HepG2 (cell line): ENCODE data around the gene IQCE. TPM values are rescaled to one million over a fixed set of nuclear protein-coding genes. Genes with fewer than 3 reads are reported as not detected.
A peak's percentile ranks its signal among the peaks of the same experiment; 100 is the strongest.

ENCODE experiments used
- AGO1 ChIP-seq: fragments of 200-400 bp; formaldehyde crosslinking; IDR thresholded peaks from 2 replicates; pipeline ENCODE4 v1.6.1; 2017; ENCODE audit warnings: mild to moderate bottlenecking, low read depth, low read length, moderate library complexity; ENCODE audit not compliant: poor library complexity, severe bottlenecking
- ELF4 ChIP-seq: sonication (generic); formaldehyde crosslinking; IDR thresholded peaks from 2 replicates; pipeline ENCODE4 v1.5.0; 2020; ENCODE audit warnings: missing genetic modification reagents, mild to moderate bottlenecking, moderate library complexity, borderline replicate concordance
- ESRRA ChIP-seq: sonication (generic); formaldehyde crosslinking; IDR thresholded peaks from 2 replicates; pipeline ENCODE4 v1.5.1; 2020; ENCODE audit warnings: mild to moderate bottlenecking, low read depth, missing genetic modification reagents
- FOXM1 ChIP-seq: sonication (generic); formaldehyde crosslinking; IDR thresholded peaks from 2 replicates; pipeline ENCODE4 v1.5.0; 2020; ENCODE audit warnings: missing genetic modification reagents
- GATAD1 ChIP-seq: IDR thresholded peaks from 2 replicates; pipeline ENCODE4 v1.6.1; 2016; ENCODE audit warnings: missing genetic modification reagents, missing compliant biosample characterization
- HMGA1 ChIP-seq: sonication (generic); formaldehyde crosslinking; conservative IDR thresholded peaks from 2 replicates; pipeline ENCODE4 v1.4.0; 2020; ENCODE audit warnings: missing genetic modification reagents
- HOXA5 ChIP-seq: sonication (generic); formaldehyde crosslinking; IDR thresholded peaks from 2 replicates; pipeline ENCODE4 v1.4.0; 2020; ENCODE audit warnings: missing genetic modification reagents
- KAT8 ChIP-seq: IDR thresholded peaks from 2 replicates; pipeline ENCODE4 v1.6.1; 2016; ENCODE audit warnings: missing genetic modification reagents, missing compliant biosample characterization
- KDM5B ChIP-seq: sonication (generic); formaldehyde crosslinking; IDR thresholded peaks from 2 replicates; pipeline ENCODE4 v1.4.0; 2020; ENCODE audit warnings: missing genetic modification reagents, mild to moderate bottlenecking, borderline replicate concordance
- MBD4 ChIP-seq: IDR thresholded peaks from 2 replicates; pipeline ENCODE4 v1.6.1; 2012; ENCODE audit warnings: low read length, inconsistent platforms, borderline replicate concordance
- MZF1 ChIP-seq: sonication (generic); formaldehyde crosslinking; IDR thresholded peaks from 2 replicates; pipeline ENCODE4 v1.8.1; 2023; ENCODE audit warnings: mild to moderate bottlenecking, missing genetic modification reagents, borderline replicate concordance
- PLRG1 ChIP-seq: fragments of 450-650 bp; conservative IDR thresholded peaks from 2 replicates; pipeline ENCODE4 v1.6.1; 2016
- TP53 ChIP-seq: sonication (generic); formaldehyde crosslinking; conservative IDR thresholded peaks from 2 replicates; pipeline ENCODE4 v1.4.0; 2020; ENCODE audit warnings: missing genetic modification reagents
- ZBTB8A ChIP-seq: sonication (generic); formaldehyde crosslinking; IDR thresholded peaks from 2 replicates; pipeline ENCODE4 v1.4.0; 2020; ENCODE audit warnings: mild to moderate bottlenecking, low read depth, missing genetic modification reagents, borderline replicate concordance
- ZNF101 ChIP-seq: sonication (generic); formaldehyde crosslinking; IDR thresholded peaks from 2 replicates; pipeline ENCODE4 v1.4.0; 2020; ENCODE audit warnings: mild to moderate bottlenecking, low read depth, missing genetic modification reagents, borderline replicate concordance
- ZNF383 ChIP-seq: sonication (generic); formaldehyde crosslinking; IDR thresholded peaks from 2 replicates; pipeline ENCODE4 v1.4.0; 2020; ENCODE audit warnings: missing genetic modification reagents, mild to moderate bottlenecking, borderline replicate concordance
- ZNF570 ChIP-seq: sonication (generic); formaldehyde crosslinking; IDR thresholded peaks from 2 replicates; pipeline ENCODE4 v1.4.0; 2020; ENCODE audit warnings: mild to moderate bottlenecking, missing genetic modification reagents, borderline replicate concordance
- ZNF629 ChIP-seq: sonication (generic); formaldehyde crosslinking; conservative IDR thresholded peaks from 2 replicates; pipeline ENCODE4 v1.5.0; 2020; ENCODE audit warnings: missing genetic modification reagents
- ZNF644 ChIP-seq: IDR thresholded peaks from 2 replicates; pipeline ENCODE4 v1.6.1; 2016; ENCODE audit warnings: low read depth
- ZNF7 ChIP-seq: IDR thresholded peaks from 2 replicates; pipeline ENCODE4 v1.6.1; 2016; ENCODE audit warnings: missing biosample characterization, missing genetic modification reagents
- ZNF709 ChIP-seq: sonication (generic); formaldehyde crosslinking; IDR thresholded peaks from 2 replicates; pipeline ENCODE4 v1.5.0; 2020; ENCODE audit warnings: mild to moderate bottlenecking, missing genetic modification reagents
- polyA plus RNA-seq, 8 experiments: library from polyadenylated mRNA; depleted of rRNA in 3 of 8; stranded (reverse) in 7 of 8; unstranded in 1 of 8; fragments of >200 nt; fragmentation: Illumina TruSeq in 4 of 8; extraction: Trizol in 4 of 8; gene quantifications; 2 replicates each; pipeline versions ENCODE4 v1.2.1 to v1.2.3, GENCODE V29; 2011 to 2016; ENCODE audit warnings: low read depth in 4 of 8, missing spikeins in 1 of 8, mixed read lengths in 1 of 8; ENCODE audit not compliant: insufficient read depth in 1 of 8
- total RNA-seq, 5 experiments: library from RNA; depleted of rRNA; stranded (reverse); fragments of >200 nt; fragmentation: Illumina TruSeq; extraction: Trizol; gene quantifications; 2 replicates each; pipeline ENCODE4 v1.2.3, GENCODE V29; 2016; ENCODE audit warnings: low read depth in 1 of 5
- TF ChIP-seq, protein P1 (sequence below): IDR thresholded peaks from 2 replicates; pipeline ENCODE4 v1.6.1; 2016; ENCODE audit warnings: mild to moderate bottlenecking, missing biosample characterization, missing genetic modification reagents
- TF ChIP-seq, protein P2 (sequence below): IDR thresholded peaks from 2 replicates; pipeline ENCODE4 v1.6.1; 2016; ENCODE audit warnings: control low read depth
- TF ChIP-seq, protein P3 (sequence below): sonication (generic); formaldehyde crosslinking; IDR thresholded peaks from 2 replicates; pipeline ENCODE4 v1.9.0; 2021; ENCODE audit warnings: missing genetic modification reagents, borderline replicate concordance
- TF ChIP-seq, protein P4 (sequence below): sonication (generic); formaldehyde crosslinking; IDR thresholded peaks from 2 replicates; pipeline ENCODE4 v1.9.0; 2022; ENCODE audit warnings: missing genetic modification reagents, mild to moderate bottlenecking, borderline replicate concordance

IQCE gene
- total and polyA plus RNA-seq, 2 of the 13 experiments (the other 11 are each of a cell fraction or from before 2014, with no cell fraction given), result 1.5 to 2.5 TPM

- TF ChIP-seq, protein P1, sequence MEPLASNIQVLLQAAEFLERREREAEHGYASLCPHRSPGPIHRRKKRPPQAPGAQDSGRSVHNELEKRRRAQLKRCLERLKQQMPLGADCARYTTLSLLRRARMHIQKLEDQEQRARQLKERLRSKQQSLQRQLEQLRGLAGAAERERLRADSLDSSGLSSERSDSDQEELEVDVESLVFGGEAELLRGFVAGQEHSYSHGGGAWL (CRISPR knock-in tag), result peak; percentile 23; the same call in 1 of the 2 replicates
- TF ChIP-seq AGO1 (no peak), GATAD1 (CRISPR knock-in tag) (peak; percentile 38; the same call in 1 of the 2 replicates), ZBTB8A (CRISPR knock-in tag) (no peak), ZNF101 (no peak), PLRG1 (no peak), ZNF570 (CRISPR knock-in tag) (no peak), KAT8 (peak; percentile 66; the same call in 1 of the 2 replicates), HMGA1 (CRISPR knock-in tag) (no peak), TP53 (CRISPR knock-in tag) (no peak), MZF1 (CRISPR knock-in tag) (0 out of 2 replicates have a peak, but pooled peaks have one; percentile 31), ZNF709 (CRISPR knock-in tag) (no peak), ESRRA (CRISPR knock-in tag) (no peak), KDM5B (peak; percentile 64; the same call in 1 of the 2 replicates), ZNF629 (CRISPR knock-in tag) (no peak), ZNF644 (CRISPR knock-in tag) (no peak), HOXA5 (CRISPR knock-in tag) (peak; percentile 42; the same call in 1 of the 2 replicates), ELF4 (CRISPR knock-in tag) (no peak), FOXM1 (CRISPR knock-in tag) (no peak), ZNF383 (CRISPR knock-in tag) (no peak), MBD4 (no peak), ZNF7 (CRISPR knock-in tag) (no peak)
- TF ChIP-seq, protein P2, sequence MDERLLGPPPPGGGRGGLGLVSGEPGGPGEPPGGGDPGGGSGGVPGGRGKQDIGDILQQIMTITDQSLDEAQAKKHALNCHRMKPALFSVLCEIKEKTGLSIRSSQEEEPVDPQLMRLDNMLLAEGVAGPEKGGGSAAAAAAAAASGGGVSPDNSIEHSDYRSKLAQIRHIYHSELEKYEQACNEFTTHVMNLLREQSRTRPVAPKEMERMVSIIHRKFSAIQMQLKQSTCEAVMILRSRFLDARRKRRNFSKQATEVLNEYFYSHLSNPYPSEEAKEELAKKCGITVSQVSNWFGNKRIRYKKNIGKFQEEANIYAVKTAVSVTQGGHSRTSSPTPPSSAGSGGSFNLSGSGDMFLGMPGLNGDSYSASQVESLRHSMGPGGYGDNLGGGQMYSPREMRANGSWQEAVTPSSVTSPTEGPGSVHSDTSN, result no peak
- TF ChIP-seq, protein P3, sequence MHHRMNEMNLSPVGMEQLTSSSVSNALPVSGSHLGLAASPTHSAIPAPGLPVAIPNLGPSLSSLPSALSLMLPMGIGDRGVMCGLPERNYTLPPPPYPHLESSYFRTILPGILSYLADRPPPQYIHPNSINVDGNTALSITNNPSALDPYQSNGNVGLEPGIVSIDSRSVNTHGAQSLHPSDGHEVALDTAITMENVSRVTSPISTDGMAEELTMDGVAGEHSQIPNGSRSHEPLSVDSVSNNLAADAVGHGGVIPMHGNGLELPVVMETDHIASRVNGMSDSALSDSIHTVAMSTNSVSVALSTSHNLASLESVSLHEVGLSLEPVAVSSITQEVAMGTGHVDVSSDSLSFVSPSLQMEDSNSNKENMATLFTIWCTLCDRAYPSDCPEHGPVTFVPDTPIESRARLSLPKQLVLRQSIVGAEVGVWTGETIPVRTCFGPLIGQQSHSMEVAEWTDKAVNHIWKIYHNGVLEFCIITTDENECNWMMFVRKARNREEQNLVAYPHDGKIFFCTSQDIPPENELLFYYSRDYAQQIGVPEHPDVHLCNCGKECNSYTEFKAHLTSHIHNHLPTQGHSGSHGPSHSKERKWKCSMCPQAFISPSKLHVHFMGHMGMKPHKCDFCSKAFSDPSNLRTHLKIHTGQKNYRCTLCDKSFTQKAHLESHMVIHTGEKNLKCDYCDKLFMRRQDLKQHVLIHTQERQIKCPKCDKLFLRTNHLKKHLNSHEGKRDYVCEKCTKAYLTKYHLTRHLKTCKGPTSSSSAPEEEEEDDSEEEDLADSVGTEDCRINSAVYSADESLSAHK, result no peak
- TF ChIP-seq, protein P4, sequence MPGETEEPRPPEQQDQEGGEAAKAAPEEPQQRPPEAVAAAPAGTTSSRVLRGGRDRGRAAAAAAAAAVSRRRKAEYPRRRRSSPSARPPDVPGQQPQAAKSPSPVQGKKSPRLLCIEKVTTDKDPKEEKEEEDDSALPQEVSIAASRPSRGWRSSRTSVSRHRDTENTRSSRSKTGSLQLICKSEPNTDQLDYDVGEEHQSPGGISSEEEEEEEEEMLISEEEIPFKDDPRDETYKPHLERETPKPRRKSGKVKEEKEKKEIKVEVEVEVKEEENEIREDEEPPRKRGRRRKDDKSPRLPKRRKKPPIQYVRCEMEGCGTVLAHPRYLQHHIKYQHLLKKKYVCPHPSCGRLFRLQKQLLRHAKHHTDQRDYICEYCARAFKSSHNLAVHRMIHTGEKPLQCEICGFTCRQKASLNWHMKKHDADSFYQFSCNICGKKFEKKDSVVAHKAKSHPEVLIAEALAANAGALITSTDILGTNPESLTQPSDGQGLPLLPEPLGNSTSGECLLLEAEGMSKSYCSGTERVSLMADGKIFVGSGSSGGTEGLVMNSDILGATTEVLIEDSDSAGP (CRISPR knock-in tag), result peak; percentile 50; the same call in 1 of the 2 replicates
These were observed 82.9 kb downstream of the IQCE start (continued) for GRCh38 chr7:2641406-2642393.
